Stromal cell of bone marrow (primary cell): ENCODE results near the gene CCNB2.
"Not testable (repeated sequence)": the region's sequence is repeated elsewhere in the genome, so short reads cannot be mapped to it uniquely, and the experiment has no call there.

Source experiments
- DNase-seq: peaks from one replicate; pipeline ENCODE4 v3.0.0-alpha.2; 2012; ENCODE audit warnings: low read depth

The CCNB2 gene

DNA sequence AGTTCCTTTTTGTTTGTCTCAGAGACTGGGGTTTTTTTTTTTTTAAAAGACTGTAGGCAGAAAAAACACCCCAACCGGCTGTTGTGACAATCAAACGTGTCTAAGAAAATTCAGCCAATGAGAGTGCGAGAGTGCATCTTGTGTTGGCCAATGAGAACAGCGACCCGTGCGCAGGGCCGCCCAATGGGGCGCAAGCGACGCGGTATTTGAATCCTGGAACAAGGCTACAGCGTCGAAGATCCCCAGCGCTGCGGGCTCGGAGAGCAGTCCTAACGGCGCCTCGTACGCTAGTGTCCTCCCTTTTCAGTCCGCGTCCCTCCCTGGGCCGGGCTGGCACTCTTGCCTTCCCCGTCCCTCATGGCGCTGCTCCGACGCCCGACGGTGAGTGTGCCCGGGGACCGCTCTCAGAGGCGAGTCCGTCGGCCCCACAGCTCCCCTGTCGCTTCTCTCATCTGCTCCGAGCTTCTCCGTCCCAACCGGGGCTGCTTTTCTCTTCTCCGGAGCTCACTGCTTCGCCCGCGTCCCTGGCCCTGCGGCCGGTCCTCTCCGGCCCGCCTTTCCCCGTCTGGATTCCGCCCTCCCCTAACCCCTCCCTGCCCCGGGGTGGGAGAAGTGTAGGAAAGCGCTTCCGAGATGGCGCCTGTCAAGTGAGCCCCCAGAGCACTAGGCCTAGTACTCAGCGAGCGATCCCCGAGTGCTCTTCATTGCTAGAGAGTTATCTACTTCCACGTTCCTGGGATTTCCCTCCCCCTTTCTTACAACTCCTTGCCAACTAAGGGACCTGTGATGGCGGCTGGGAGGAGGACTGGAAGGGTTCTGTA is at the start of gene CCNB2:
TSS of gene CCNB2 (plus strand) at position 235 of the 821 bp plus-strand sequence. CDS start at position 358, 123 bp downstream.
- DNase-seq = peak; percentile 93

DNA sequence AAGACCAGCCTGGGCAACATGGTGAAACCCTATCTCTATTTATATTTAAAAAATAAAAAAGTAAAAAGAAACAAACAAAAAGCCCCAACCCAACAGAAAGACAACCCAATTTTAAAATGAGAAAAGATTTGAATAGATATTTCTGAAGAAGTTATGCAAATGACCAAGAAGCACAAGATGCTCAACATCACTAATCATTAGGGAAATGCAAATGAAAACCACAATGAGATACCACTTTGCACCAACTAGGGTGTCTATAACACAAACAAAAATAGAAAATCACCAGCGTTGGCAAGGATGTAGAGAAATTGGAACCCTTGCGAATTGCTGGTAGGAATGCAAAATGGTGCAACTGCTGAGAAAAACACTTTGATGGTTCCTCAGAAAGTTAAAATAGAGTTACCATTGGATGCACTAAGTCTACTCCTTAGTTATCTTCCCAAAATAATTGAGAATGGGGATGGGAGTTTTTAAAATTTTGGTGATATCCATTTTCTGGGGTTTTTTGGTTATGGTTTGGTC is 45.8 kb upstream of the CCNB2 start:
- DNase-seq = no peak

- no peak for DNase-seq
Observed at GRCh38 chr15:59060348-59060747, 44.6 kb upstream of the CCNB2 start.

- peak; percentile 12 for DNase-seq
Observed at GRCh38 chr15:59063042-59063441, 41.9 kb upstream of the CCNB2 start.

GRCh38 chr15:59069430-59069829 is 35.5 kb upstream of the CCNB2 start:
- no peak for DNase-seq

DNA sequence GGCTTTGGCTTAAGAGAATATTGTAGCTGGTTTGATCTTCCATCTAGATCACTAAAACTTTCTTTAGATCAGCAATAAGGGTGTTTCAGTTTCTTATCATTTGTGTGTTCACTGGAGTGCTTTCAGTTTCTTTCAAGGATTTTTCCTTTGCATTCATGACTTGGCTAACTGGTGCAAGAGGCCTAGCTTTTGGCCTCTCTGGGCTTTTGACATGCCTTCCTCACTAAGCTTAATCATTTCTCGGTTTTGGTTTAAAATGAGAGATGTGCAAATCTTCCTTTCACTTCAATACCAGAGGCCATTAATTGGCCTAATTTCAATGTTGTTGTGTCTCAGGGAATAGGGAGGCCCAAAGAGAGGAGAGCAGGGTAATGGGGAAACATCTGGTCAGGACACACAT is 30.3 kb upstream of the CCNB2 start:
- DNase-seq = no peak

DNA sequence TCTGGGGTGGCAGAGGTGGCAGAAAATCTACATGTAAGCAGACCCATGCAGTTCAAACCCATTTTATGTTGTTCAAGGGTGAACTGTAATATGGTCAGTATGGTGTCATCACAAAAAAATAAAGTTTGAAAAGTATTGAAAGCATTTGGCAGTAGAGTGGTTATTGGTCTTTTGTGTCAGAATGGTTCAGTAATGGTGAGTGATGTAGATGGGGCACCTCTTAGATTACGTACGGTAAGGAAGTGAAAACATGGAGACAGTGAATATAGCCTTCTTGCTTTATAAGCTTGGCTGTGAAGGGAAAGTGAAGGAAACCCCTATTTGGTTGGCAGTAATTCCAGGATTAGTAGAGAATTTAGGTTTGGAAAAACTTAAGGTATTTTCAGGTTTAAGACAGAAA is 17.2 kb upstream of the CCNB2 start:
- DNase-seq = no peak

DNA sequence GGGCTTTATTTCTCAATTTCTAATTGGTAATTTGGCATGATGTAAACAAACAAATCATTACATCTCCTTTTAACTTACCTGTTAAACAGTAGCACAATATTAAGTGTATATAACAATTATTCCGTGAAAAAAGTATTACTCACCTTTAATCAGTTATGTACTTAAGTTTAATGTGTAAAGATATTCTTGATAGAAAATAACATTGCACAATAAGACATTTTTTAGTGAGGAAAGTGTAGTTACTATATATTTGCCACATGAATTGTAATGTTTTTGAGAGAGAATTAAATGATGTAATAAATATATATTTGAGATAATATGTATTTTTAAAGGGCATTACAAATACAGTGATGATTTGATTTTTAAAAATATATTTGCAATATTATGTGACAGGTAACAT is 10.9 kb upstream of the CCNB2 start:
- DNase-seq = no peak

GRCh38 chr15:59096429-59096828 is 8.5 kb upstream of the CCNB2 start:
- no peak for DNase-seq

DNA sequence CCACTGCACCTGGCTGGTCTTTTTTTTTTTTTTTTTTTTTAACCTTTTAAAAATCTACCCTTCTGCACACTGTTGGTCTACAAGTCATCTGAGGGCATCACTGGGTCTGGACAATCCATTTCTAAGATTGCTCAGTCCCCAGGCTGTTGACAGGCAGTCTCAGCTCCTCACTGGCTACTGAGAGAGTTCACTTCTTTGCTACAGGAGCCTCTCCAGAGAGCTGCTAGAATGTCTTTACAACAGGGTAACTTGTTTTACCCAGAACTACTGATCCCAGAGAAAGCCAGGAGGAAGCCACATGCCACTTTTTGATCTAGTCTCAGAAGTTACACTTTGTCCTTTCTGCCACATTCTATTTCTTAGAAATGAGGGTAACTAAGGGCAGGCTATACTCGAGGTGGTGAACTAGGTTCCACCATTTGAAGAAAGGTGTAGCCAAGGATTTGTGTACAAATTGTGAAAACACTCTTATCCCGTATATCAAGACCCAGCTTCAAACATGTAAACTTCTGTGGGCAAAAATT is 5.7 kb upstream of the CCNB2 start:
- DNase-seq = no peak

- DNase-seq = no peak
Observed at GRCh38 chr15:59104602-59104911, 389 bp upstream of the CCNB2 start.

- DNase-seq = no peak
Observed at GRCh38 chr15:59105854-59106253, 908 bp downstream of the CCNB2 start.

DNA sequence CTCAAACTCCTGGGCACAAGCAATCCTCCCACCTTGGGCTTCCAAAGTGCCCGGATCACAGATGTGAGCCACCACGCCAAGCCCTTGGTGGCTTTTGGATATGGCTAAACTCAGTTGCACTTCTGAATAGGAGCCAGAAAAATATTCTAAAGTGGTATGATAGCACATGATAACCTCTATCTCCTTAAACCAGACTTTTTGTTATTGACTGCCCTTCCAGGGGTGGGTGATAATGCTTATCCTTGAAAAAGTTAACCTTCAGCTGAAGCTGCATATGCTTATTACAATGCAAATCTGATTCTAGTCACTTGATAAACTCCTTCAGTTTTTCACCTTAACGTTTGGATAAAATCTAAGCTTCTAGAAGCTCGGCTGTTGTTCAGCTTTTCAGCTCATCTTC is 6.3 kb downstream of the CCNB2 start:
- DNase-seq = no peak

GRCh38 chr15:59115047-59115446 is 10.1 kb downstream of the CCNB2 start:
- DNase-seq = no peak

DNA sequence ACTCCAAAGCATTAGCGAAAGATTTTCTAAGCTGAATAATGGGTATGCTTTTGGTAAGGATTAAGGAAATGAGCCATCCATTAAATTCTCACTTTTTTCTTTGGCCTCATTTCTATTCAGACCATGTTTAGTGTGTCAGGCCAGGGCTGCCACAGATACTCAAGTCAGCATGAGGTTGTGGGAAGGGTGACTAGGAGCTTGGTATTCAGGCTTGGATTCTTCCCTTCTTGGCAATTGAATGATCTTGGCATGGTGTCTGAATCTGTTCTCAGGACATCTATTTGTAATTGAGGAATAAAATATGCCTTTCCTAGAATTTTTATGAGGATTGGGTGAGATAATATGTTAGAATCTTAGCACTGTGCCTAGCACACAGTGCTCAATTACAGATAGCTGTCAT is 11.2 kb downstream of the CCNB2 start:
- peak; percentile 38 for DNase-seq

GRCh38 chr15:59116771-59117170 is 11.8 kb downstream of the CCNB2 start:
- DNase-seq = no peak

GRCh38 chr15:59119625-59120024 is 14.7 kb downstream of the CCNB2 start:
- no peak for DNase-seq

- no peak for DNase-seq
Observed at GRCh38 chr15:59120937-59121336, 16.0 kb downstream of the CCNB2 start.

GRCh38 chr15:59124261-59124660 is 19.3 kb downstream of the CCNB2 start:
- no peak for DNase-seq

- not testable (repeated sequence) for DNase-seq
Observed at GRCh38 chr15:59125683-59126082, 20.7 kb downstream of the CCNB2 start.

- DNase-seq = not testable (repeated sequence)
Observed at GRCh38 chr15:59127255-59127654, 22.3 kb downstream of the CCNB2 start.

DNA sequence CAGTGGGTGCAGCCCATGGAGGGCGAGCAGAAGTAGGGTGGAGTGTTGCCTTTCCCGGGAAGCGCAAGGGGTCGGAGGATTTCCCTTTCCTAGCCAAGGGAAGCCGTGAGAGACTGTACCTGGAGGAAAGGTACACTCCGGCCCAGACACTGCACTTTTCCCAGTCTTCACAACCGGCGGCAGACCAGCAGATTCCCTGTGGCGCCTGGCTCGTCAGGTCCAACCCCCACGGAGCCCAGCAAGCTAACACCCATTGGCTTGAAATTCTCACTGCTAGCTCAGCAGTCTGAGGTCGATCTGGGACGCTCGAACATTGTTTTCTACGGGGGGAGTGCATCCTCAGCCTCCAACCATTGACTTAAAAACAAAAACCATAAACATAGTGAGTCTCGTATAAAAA is 26.5 kb downstream of the CCNB2 start:
- no peak for DNase-seq

GRCh38 chr15:59131969-59132562 is 27.1 kb downstream of the CCNB2 start:
- DNase-seq = no peak
